Measurements from ENCODE around the gene HCN3. TPM values are rescaled to one million over a fixed set of nuclear protein-coding genes. Genes with fewer than 3 reads are reported as not detected.
A peak's percentile ranks its signal among the peaks of the same experiment; 100 is the strongest.
"Not testable (repeated sequence)": the region's sequence is repeated elsewhere in the genome, so short reads cannot be mapped to it uniquely, and the experiment has no call there.

HCN3 gene
- total RNA-seq, 2 experiments from 2014 or later: 5.4 to 6.1 TPM

GRCh38 chr1:155324037-155324716 is 46.9 kb downstream of the HCN3 start:
- no peaks in the 10 kb centered on the region for H3K27me3 Mint-ChIP-seq

GRCh38 chr1:155324717-155325602 is 47.7 kb downstream of the HCN3 start:
- CTCF ChIA-PET: interaction anchor here (1.2 to 9.0 kb wide), 9 partner anchors 15 to 118 kb away, joined by 4 to 160 read pairs (median 24); partner anchors contain the start of genes CLK2 and FDPS
- Mint-ChIP-seq H3K4me3 (peak overlapping the region; percentile 85), H3K27ac (peak overlapping the region; percentile 78), H3K9me3 (ENCODE audit: low read depth) (no peaks in the 10 kb centered on the region), H3K27me3 (no peaks in the 10 kb centered on the region), H3K4me1 (peaks cover 40% of the 10 kb centered on the region), H3K36me3 (peaks cover 7% of the 10 kb centered on the region)
- DNase-seq (peak; percentile 50), ATAC-seq (no peak)

More at GRCh38 chr1:155324037-155324716, 46.9 kb downstream of the HCN3 start:
- CTCF ChIA-PET: interaction anchor here (0.9 to 9.0 kb wide), 34 partner anchors 12 to 395 kb away, joined by 3 to 160 read pairs (median 4); partner anchors contain the start of genes CLK2, ENTREP3, FDPS and SCAMP3
- no peaks in the 10 kb centered on the region for H3K9me3 Mint-ChIP-seq (ENCODE audit: low read depth)
- H3K36me3 Mint-ChIP-seq: peaks cover 11% of the 10 kb centered on the region
- H3K4me3 Mint-ChIP-seq: peak overlapping the region; percentile 85
- H3K4me1 Mint-ChIP-seq: peaks cover 46% of the 10 kb centered on the region
- ATAC-seq: peak; percentile 84
- H3K27ac Mint-ChIP-seq: peak overlapping the region; percentile 78
- DNase-seq: peak; percentile 94

GRCh38 chr1:155325603-155325893 is 48.3 kb downstream of the HCN3 start:
- H3K27me3 Mint-ChIP-seq: no peaks in the 10 kb centered on the region
- ATAC-seq (no peak), DNase-seq (no peak)
- peak overlapping the region; percentile 39 for H3K4me3 Mint-ChIP-seq
- peak overlapping the region; percentile 50 for H3K27ac Mint-ChIP-seq
- H3K4me1 Mint-ChIP-seq: peaks cover 39% of the 10 kb centered on the region
- CTCF ChIA-PET: interaction anchor here (4.4 to 7.1 kb wide), 2 partner anchors 47 to 74 kb away, joined by 26 to 160 read pairs; no protein-coding TSS in a partner anchor
- no peaks in the 10 kb centered on the region for H3K9me3 Mint-ChIP-seq (ENCODE audit: low read depth)
- H3K36me3 Mint-ChIP-seq: peaks cover 8% of the 10 kb centered on the region

GRCh38 chr1:155326020-155326526 is 48.8 kb downstream of the HCN3 start:
- no peaks in the 10 kb centered on the region for H3K27me3 Mint-ChIP-seq
- no peak for DNase-seq
- H3K36me3 Mint-ChIP-seq: peaks cover 11% of the 10 kb centered on the region
- no peaks in the 10 kb centered on the region for H3K9me3 Mint-ChIP-seq (ENCODE audit: low read depth)
- H3K4me3 Mint-ChIP-seq: peak overlapping the region; percentile 39
- peaks cover 36% of the 10 kb centered on the region for H3K4me1 Mint-ChIP-seq
- peak overlapping the region; percentile 50 for H3K27ac Mint-ChIP-seq
- CTCF ChIA-PET: interaction anchor here (7.1 kb wide), 1 partner anchor 75 kb away, joined by 160 read pairs; no protein-coding TSS in a partner anchor
- no peak for ATAC-seq

- Mint-ChIP-seq H3K27me3 (no peaks in the 10 kb centered on the region), H3K9me3 (ENCODE audit: low read depth) (no peaks in the 10 kb centered on the region), H3K4me1 (peaks cover 32% of the 10 kb centered on the region), H3K36me3 (peaks cover 15% of the 10 kb centered on the region), H3K4me3 (no peak overlapping the region), H3K27ac (no peak overlapping the region)
- ATAC-seq (no peak), DNase-seq (no peak)
- CTCF ChIA-PET: no interaction called here
Measured at GRCh38 chr1:155326631-155327037, 49.4 kb downstream of the HCN3 start.

GRCh38 chr1:155327981-155328380 is 50.7 kb downstream of the HCN3 start:
- no peak for ATAC-seq
- Mint-ChIP-seq H3K9me3 (ENCODE audit: low read depth) (no peaks in the 10 kb centered on the region), H3K36me3 (peaks cover 15% of the 10 kb centered on the region), H3K4me1 (peaks cover 22% of the 10 kb centered on the region), H3K27me3 (no peaks in the 10 kb centered on the region), H3K4me3 (no peak overlapping the region), H3K27ac (peak overlapping the region; percentile 18)
- no peak for DNase-seq
- CTCF ChIA-PET: interaction anchor here (0.7 to 2.3 kb wide), 2 partner anchors 11 to 77 kb away, joined by 3 to 7 read pairs; no protein-coding TSS in a partner anchor

- CTCF ChIA-PET: interaction anchor here (0.6 to 2.3 kb wide), 2 partner anchors 78 to 208 kb away, joined by 3 to 7 read pairs; no protein-coding TSS in a partner anchor
- not testable (repeated sequence) for H3K27me3 Mint-ChIP-seq; H3K9me3 Mint-ChIP-seq (ENCODE audit: low read depth); H3K4me3 Mint-ChIP-seq; H3K27ac Mint-ChIP-seq; DNase-seq; ATAC-seq
- Mint-ChIP-seq H3K4me1 (peaks cover 22% of the 10 kb centered on the region), H3K36me3 (peaks cover 20% of the 10 kb centered on the region)
Measured at GRCh38 chr1:155328856-155329255, 51.6 kb downstream of the HCN3 start.

- Mint-ChIP-seq H3K9me3 (ENCODE audit: low read depth) (no peaks in the 10 kb centered on the region), H3K27me3 (no peaks in the 10 kb centered on the region), H3K36me3 (peaks cover 23% of the 10 kb centered on the region), H3K4me3 (no peak overlapping the region), H3K27ac (peak overlapping the region; percentile 43), H3K4me1 (peaks cover 21% of the 10 kb centered on the region)
- ATAC-seq (no peak), DNase-seq (no peak)
- CTCF ChIA-PET: no interaction called here
Measured at GRCh38 chr1:155329980-155330598, 52.8 kb downstream of the HCN3 start.

- no peak for DNase-seq
- CTCF ChIA-PET: no interaction called here
- peaks cover 50% of the 10 kb centered on the region for H3K36me3 Mint-ChIP-seq
- no peak for ATAC-seq
- no peak overlapping the region for H3K27ac Mint-ChIP-seq
- H3K4me3 Mint-ChIP-seq: no peak overlapping the region
- H3K27me3 Mint-ChIP-seq: no peaks in the 10 kb centered on the region
- H3K4me1 Mint-ChIP-seq: peaks cover 7% of the 10 kb centered on the region
- no peaks in the 10 kb centered on the region for H3K9me3 Mint-ChIP-seq (ENCODE audit: low read depth)
Measured at GRCh38 chr1:155334962-155335361, 57.7 kb downstream of the HCN3 start.

Other genes starting within 250 kb of the HCN3 start
- gene DCST2, start 243.7 kb upstream of the HCN3 start, total RNA-seq: under 1 TPM; 0.09 to 0.29 TPM
- not detected for gene DCST1, start 243.6 kb upstream of the HCN3 start, total RNA-seq
- 10 to 100 TPM; 41.7 to 47.5 TPM for gene ADAM15, start 226.1 kb upstream of the HCN3 start, total RNA-seq
- 1 to 10 TPM; 3.8 to 5.3 TPM for gene EFNA4, start 213.7 kb upstream of the HCN3 start, total RNA-seq
- gene EFNA3, start 198.6 kb upstream of the HCN3 start, total RNA-seq: 1 to 10 TPM; 1.9 to 2.8 TPM
- gene EFNA1, start 149.6 kb upstream of the HCN3 start, total RNA-seq: not detected
- gene SLC50A1, start 141.6 kb upstream of the HCN3 start, total RNA-seq: 10 to 100 TPM; 39.8 to 41.2 TPM
- gene DPM3, start 136.9 kb upstream of the HCN3 start, total RNA-seq: 10 to 100 TPM; 54.2 to 57.0 TPM
- gene KRTCAP2, start 104.2 kb upstream of the HCN3 start, total RNA-seq: 100 to 1,000 TPM; 166 to 177 TPM
- gene TRIM46, start 103.6 kb upstream of the HCN3 start, total RNA-seq: 10 to 100 TPM; 11.2 to 16.1 TPM
- gene THBS3, start 69.6 kb upstream of the HCN3 start, total RNA-seq: 10 to 100 TPM; 14.3 to 23.5 TPM
- gene MTX1, start 68.8 kb upstream of the HCN3 start, total RNA-seq: 10 to 100 TPM; 39.0 to 48.6 TPM
- gene ENTREP3, start 22.0 kb upstream of the HCN3 start, total RNA-seq: 10 to 100 TPM; 30.7 to 32.3 TPM
- gene SCAMP3, start 15.1 kb upstream of the HCN3 start, total RNA-seq: 100 to 1,000 TPM in 1 of 2 experiments, 10 to 100 TPM in 1; 82.0 to 108 TPM
- 100 to 1,000 TPM in 1 of 2 experiments, 10 to 100 TPM in 1; 94.8 to 108 TPM for gene CLK2, start 4.0 kb upstream of the HCN3 start, total RNA-seq
- not detected for gene PKLR, start 24.0 kb downstream of the HCN3 start, total RNA-seq
- 100 to 1,000 TPM; 329 to 406 TPM for gene FDPS, start 31.4 kb downstream of the HCN3 start, total RNA-seq
- gene RUSC1, start 43.4 kb downstream of the HCN3 start, total RNA-seq: 10 to 100 TPM; 29.1 to 33.2 TPM